ENCODE results near the gene MAP2K1.

The MAP2K1 gene

DNA sequence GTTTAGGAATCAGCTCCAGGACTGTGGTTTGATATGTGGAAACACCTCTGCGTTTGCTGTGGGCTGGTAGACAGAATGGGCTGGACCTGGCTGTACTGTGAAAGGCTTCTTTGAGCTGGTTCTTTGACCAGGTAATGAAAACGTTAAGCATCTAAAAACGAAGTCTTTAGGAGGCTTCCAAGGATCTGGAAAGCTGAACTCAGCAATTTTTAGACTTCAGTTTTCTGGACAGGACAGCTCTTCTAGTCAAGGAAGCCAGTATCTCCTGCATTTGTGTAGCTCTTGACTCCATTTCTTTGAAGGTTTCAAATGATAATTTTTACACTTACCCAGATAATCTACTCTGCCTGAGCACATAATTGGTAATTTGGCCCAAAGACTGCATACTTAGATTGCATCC lies 25.5 kb downstream of the MAP2K1 start:
- H3K27ac ChIP-seq, result no peak overlapping the region
- no peaks in the 10 kb centered on the region for H3K27me3 ChIP-seq (ENCODE audit: insufficient read depth, low read depth, severe bottlenecking)
- no peaks in the 10 kb centered on the region for H3K9me3 ChIP-seq (ENCODE audit: severe bottlenecking)
- TF ChIP-seq, protein P1, sequence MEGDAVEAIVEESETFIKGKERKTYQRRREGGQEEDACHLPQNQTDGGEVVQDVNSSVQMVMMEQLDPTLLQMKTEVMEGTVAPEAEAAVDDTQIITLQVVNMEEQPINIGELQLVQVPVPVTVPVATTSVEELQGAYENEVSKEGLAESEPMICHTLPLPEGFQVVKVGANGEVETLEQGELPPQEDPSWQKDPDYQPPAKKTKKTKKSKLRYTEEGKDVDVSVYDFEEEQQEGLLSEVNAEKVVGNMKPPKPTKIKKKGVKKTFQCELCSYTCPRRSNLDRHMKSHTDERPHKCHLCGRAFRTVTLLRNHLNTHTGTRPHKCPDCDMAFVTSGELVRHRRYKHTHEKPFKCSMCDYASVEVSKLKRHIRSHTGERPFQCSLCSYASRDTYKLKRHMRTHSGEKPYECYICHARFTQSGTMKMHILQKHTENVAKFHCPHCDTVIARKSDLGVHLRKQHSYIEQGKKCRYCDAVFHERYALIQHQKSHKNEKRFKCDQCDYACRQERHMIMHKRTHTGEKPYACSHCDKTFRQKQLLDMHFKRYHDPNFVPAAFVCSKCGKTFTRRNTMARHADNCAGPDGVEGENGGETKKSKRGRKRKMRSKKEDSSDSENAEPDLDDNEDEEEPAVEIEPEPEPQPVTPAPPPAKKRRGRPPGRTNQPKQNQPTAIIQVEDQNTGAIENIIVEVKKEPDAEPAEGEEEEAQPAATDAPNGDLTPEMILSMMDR (IDR thresholded peaks at IDR 0.05; ENCODE audit: low read depth, low read length), result no peak
- H3K4me3 ChIP-seq (ENCODE audit: low read depth, low read length), result no peak overlapping the region
- no peak for DNase-seq
- H3K36me3 ChIP-seq, result no peaks in the 10 kb centered on the region; the same call in 1 of the 2 replicates

DNA sequence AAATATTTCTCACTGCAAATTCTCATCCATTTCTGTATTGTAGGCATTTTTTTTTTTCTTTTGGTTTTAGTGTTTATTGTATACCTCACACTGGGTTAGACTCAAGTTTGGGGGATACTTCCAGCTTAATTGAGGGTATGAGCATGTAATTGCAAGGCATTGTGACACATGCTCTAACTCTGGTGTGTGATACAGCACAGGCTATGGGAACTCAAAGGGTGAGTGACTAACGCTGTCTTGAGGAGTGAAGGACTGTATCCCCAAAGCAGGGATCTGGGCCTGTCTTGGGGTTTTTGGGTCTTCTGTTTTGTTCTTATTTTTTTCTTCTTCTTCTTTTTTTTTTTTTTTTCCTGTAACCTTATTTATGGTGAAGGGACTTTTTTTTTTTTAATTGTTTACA lies 26.9 kb downstream of the MAP2K1 start:
- TF ChIP-seq, protein P1 (IDR thresholded peaks at IDR 0.05; ENCODE audit: low read depth, low read length), result no peak
- H3K27me3 ChIP-seq (ENCODE audit: insufficient read depth, low read depth, severe bottlenecking), result no peaks in the 10 kb centered on the region
- no peak overlapping the region for H3K27ac ChIP-seq
- no peak for DNase-seq
- no peak overlapping the region for H3K4me3 ChIP-seq (ENCODE audit: low read depth, low read length)
- H3K9me3 ChIP-seq (ENCODE audit: severe bottlenecking), result no peaks in the 10 kb centered on the region
- no peaks in the 10 kb centered on the region; the same call in 1 of the 2 replicates for H3K36me3 ChIP-seq

DNA sequence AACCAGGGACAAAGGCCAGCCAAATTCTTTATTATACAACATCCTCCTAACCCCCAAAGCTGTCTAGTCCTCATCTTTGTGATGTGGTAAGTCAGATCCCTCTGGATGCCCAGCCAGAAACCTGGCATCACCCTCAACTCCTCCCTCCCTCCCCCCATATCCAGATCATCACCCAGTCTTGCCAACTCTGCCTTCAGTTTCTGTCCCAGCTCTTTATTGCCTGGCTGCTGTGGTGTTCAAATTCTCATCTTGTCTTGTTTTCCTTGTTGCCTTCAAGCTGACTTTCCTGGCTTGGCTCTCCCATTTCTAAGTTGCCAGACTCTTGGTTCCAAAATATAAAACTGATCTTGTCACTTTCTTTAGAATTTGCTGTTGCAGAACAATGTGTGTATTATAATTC lies 28.6 kb downstream of the MAP2K1 start:
- DNase-seq, result no peak
- H3K4me3 ChIP-seq (ENCODE audit: low read depth, low read length), result no peak overlapping the region
- no peak overlapping the region for H3K27ac ChIP-seq
- H3K36me3 ChIP-seq, result no peaks in the 10 kb centered on the region; the same call in 1 of the 2 replicates
- H3K27me3 ChIP-seq (ENCODE audit: insufficient read depth, low read depth, severe bottlenecking), result no peaks in the 10 kb centered on the region
- H3K9me3 ChIP-seq (ENCODE audit: severe bottlenecking), result no peaks in the 10 kb centered on the region
- TF ChIP-seq, protein P1 (IDR thresholded peaks at IDR 0.05; ENCODE audit: low read depth, low read length), result no peak

DNA sequence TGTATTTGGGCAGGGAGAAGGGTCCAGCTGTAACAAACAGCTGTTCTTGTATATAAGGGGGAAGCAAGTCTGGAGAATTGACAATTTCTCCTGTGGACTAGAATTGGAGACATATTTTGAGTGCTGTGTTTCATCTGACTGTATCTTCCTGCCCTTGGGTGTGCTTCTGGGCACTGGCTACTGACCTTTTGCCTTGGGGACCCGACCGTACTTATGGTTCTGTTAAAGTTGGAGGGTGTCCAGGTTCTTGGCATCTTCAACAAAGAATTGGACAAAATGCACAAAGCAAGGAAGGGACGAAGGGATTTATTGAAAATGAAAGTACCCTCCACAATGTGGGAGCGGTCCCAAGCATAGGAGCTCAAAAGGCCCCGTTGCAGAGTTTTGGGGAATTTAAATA lies 31.0 kb downstream of the MAP2K1 start:
- TF ChIP-seq, protein P1 (IDR thresholded peaks at IDR 0.05; ENCODE audit: low read depth, low read length), result no peak
- no peaks in the 10 kb centered on the region for H3K36me3 ChIP-seq
- H3K9me3 ChIP-seq (ENCODE audit: severe bottlenecking), result no peaks in the 10 kb centered on the region
- no peak for DNase-seq
- H3K27ac ChIP-seq, result no peak overlapping the region
- H3K4me3 ChIP-seq (ENCODE audit: low read depth, low read length), result no peak overlapping the region
- no peaks in the 10 kb centered on the region for H3K27me3 ChIP-seq (ENCODE audit: insufficient read depth, low read depth, severe bottlenecking)

DNA sequence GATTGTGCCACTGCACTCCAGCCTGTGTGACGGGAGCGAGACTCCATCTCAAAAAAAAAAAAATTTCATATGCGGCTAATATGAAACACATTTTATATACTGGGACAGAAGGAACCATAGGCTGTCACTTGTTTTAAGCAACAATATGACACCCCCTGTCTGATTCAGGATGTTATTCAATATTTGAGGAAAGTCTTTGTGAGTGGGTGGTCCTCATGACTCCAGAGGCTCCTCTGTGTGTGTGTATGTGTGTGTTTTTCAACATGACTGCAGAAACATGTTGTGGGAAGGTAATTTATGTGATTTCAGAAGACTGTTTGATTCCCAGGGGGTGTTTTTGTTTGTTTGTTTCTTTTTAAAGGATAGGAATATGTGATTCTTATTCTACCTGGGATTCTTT lies 32.8 kb downstream of the MAP2K1 start:
- Histone ChIP-seq H3K27me3 (ENCODE audit: insufficient read depth, low read depth, severe bottlenecking) (no peaks in the 10 kb centered on the region), H3K27ac (no peak overlapping the region), H3K9me3 (ENCODE audit: severe bottlenecking) (no peaks in the 10 kb centered on the region)

DNA sequence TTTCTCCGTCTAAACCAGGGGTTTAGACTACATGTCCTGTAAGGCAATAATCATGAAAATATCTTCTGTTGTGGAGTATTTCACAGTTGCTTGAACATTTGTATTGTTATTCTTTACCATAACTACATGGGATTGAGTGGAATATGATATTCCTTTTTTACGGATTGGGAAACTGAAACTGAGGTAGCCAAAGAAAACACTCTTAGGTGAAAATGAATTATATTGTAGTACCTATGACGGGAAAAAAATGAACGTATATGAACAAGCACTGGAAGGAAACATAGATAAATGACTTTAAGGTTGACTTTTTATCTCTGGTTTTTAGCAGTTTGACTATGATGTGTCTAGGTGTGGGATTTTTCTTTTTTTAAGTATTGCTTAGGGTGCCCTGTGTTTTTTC lies 35.6 kb downstream of the MAP2K1 start:
- no peak for DNase-seq
- Histone ChIP-seq H3K27ac (no peak overlapping the region), H3K9me3 (ENCODE audit: severe bottlenecking) (no peaks in the 10 kb centered on the region), H3K36me3 (no peaks in the 10 kb centered on the region), H3K27me3 (ENCODE audit: insufficient read depth, low read depth, severe bottlenecking) (no peaks in the 10 kb centered on the region), H3K4me3 (ENCODE audit: low read depth, low read length) (no peak overlapping the region)
- TF ChIP-seq, protein P1 (IDR thresholded peaks at IDR 0.05; ENCODE audit: low read depth, low read length), result no peak

More for the DNA sequence above, 32.8 kb downstream of the MAP2K1 start:
- TF ChIP-seq, protein P1 (IDR thresholded peaks at IDR 0.05; ENCODE audit: low read depth, low read length), result no peak
- no peak overlapping the region for H3K4me3 ChIP-seq (ENCODE audit: low read depth, low read length)
- no peak for DNase-seq
- no peaks in the 10 kb centered on the region for H3K36me3 ChIP-seq
